Activated CD4-positive, CD25-positive, alpha-beta regulatory T cell treated with anti-CD3 and anti-CD28 coated beads, Interleukin-2, amount 50 U/mL, for 16 hours (primary cell): ENCODE measurements around the gene FZR1.
"Not testable (repeated sequence)": the region's sequence is repeated elsewhere in the genome, so short reads cannot be mapped to it uniquely, and the experiment has no call there.

Experiments used
- DNase-seq: peaks from one replicate; pipeline ENCODE4 v3.0.0-alpha.2; 2020; ENCODE audit warnings: low read depth, low spot score

The FZR1 gene

DNA sequence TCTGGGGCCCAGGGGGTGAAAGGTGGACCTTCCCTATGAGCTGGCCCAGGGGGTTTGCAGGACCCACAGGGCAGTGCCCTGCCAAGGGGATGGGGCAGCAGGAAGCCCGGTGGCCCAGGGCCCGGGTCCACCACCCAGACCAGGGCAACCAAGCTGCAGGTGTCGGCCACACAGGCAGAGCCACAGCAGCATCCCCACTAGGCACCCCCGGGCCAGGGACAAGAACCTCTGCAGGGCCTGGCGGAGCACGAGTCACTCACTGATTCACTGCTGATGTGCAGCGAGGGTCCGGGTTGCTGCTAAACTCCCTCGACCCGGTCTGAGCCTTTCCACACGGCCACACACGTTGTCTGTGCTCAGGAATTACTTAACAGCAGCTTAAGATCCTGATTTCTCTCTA, 8.8 kb downstream of the FZR1 start:
- DNase-seq = no peak

DNA sequence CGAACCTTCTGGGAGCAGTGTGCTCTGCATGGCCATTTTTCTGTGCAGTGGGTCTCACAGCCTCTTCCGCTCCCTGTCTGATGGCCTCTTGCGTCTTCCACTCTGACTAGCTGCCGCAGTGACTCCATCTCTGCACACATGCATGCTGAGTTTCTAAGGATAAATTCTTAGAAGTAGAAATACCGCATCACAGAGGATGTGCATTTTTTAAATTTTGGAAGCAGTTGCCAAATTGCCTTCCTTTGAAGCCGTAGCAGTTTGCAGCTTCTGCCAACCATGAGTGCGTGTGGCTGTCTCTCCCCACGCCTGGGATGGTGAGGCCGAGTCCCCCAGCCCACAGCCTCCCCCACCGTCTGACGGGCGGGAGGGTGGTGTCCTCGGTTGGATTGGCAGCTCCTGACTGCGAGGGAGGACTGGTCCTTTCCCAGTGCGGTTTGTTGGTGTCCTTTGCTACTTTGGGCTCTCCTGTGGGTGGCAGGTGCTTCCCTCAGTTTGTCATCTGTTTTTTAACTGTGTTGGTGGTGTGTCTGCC, 9.8 kb downstream of the FZR1 start:
- no peak for DNase-seq

DNA sequence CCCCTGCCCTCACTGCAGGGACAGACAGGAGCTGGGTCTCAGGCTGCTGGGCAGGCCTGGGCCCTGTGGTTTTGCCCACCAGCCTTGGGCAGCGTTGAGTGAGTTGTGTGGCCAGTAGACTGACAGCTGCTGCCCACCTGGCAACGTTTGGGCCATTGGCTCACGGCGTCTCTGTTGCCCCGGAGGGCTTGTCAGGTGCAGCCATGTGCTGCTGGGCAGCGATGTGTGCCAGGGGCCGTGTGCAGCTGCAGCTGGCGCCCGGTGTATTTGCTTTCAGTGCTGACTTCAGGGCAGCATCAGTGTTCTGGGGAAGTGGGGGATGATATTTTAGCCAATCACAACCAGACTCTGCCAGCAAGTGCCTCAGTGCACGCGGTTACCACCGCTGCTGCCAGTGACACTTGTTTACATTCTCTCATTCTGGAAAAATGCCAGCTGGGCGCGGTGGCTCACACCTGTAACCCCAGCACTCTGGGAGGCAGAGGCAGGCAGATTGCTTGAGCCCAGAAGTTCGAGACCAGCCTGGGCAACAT, 10.6 kb downstream of the FZR1 start:
- no peak for DNase-seq

DNA sequence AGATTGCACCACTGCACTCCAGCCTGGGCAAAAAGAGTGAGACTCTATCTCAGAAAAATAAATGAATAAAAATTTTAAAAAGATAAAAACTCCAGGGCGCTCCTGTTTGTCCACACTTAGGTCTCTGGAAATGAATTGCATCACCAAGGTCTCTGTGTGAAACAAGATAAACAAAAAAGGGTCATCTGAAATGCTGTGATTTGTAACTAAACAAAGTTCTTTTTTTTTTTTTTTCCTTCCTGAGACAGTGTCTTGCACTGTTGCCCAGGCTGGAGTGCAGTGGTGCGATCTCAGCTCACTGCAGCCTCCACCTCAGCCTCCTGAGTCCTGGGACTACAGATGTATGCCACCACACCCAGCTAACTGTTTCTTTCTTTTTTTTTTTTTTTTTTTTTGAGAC, 11.5 kb downstream of the FZR1 start:
- no peak for DNase-seq

DNA sequence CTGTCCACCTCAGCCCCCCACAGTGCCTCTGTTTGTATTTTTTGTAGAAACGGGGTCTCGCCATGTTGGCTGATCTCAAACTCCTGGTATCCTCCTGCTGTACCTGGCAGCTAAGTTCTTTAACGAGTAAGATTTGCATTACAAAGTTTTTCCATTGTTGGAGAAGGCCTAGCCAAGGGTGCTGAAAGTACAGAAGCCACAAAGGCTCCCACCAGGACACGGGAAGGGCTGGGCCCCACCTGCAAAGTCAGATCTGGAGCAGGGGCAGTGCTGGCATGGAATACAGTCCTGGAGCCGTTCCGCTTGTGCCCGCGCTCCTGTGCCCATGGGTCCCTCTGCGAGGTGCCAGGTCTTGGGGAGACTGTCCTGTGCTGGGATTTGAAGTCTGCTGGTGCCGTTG, 12.1 kb downstream of the FZR1 start:
- DNase-seq = no peak

DNA sequence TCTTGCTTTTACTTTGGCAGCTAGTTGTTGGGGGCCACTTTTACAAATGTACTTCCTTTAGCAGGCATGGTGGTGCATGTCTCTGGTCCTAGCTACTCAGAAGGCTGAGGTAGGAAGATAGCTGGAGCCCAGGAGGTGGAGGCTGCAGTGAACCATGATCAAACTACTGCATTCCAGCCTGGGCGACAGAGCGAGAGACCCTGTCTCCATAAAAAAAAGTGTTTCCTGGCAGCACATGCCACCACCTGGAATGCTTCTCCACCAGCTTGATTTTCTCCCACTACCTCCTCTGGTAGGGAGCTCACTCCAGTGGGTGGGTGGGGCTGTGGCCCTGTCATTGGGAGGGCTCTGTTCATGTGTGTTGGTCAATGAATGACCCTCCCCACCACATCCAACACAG, 12.5 kb downstream of the FZR1 start:
- no peak for DNase-seq

DNA sequence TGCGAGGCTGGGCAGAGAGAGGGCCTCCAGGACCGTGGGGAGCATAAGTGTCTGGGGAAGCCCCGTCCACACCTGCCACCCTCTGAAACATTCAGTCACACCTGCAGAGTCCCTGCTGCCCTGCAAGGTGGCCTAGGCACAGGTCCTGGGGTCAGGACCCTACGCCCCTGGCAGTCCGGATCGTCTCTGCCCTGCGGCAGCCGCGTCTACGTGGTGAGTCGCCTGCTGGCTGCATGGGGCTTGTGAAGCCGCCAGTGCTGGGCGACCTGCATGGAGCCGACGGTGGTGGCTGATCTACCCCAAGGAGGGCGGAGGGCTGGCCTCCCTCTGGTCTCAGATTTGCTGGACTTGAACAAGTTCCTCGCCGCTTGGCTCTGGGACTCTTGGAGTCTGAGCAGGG, 13.0 kb downstream of the FZR1 start:
- DNase-seq = no peak

DNA sequence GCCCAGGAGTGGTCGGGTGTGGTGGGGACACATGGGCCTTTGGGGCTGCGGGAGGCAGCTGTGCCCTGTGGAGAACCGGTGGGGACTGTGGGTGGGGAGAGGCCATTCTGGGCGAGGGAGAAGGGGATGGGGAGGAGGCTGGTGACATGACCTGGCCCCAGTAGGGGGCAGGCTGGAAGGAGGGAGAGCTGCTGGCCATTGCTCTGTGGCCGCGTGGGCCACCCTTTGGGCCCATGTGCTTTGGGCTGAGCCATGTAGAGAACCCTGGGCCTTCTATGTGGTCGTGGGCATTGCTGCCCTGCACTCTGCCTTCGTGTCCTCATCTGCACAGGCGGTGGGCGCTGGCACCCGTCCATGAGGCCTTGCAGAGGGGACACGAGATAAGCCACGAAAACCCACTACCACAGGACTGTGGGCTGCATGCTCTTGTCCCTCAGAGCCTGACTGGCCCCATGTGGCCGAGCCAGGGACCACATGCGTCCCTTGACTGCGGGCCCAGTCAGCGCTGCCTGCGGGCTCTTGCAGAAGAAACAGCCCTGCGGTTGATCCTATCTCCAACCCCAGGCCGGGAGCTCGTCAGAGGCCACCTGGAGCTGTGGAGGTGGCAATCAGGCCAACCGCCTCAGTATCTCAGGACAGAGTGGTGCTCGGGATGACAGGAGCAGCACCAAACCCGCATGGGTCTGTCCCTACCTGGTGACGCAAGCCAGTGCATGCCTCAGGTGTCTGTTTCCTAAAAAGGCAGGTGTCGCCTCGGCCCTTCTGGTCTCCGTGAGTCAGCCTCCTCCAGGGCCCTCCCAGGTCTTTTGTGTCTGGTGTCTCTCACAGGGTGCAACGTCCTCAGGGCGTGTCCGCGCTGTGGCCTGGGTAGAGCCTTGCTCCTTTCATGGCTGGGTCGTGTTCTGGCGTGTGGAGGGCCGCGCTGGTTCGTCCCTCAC, 14.3 kb downstream of the FZR1 start:
- no peak for DNase-seq

DNA sequence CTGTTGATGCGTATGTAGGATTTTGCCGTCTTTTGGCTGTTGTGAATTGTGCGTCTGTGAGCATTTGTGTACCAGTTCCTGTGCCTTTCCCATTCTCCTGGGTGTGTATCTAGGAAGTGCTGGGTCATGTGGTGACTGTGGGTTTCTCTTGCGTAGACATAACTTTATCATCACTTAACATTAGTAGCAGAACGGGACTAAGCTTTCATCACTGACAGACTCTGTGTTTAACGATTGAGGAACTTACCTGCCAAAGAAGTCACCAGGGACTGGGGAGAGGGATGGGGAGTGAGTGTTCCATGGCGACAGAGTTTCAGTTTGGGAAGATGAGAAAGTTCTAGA, 15.0 kb downstream of the FZR1 start:
- no peak for DNase-seq

DNA sequence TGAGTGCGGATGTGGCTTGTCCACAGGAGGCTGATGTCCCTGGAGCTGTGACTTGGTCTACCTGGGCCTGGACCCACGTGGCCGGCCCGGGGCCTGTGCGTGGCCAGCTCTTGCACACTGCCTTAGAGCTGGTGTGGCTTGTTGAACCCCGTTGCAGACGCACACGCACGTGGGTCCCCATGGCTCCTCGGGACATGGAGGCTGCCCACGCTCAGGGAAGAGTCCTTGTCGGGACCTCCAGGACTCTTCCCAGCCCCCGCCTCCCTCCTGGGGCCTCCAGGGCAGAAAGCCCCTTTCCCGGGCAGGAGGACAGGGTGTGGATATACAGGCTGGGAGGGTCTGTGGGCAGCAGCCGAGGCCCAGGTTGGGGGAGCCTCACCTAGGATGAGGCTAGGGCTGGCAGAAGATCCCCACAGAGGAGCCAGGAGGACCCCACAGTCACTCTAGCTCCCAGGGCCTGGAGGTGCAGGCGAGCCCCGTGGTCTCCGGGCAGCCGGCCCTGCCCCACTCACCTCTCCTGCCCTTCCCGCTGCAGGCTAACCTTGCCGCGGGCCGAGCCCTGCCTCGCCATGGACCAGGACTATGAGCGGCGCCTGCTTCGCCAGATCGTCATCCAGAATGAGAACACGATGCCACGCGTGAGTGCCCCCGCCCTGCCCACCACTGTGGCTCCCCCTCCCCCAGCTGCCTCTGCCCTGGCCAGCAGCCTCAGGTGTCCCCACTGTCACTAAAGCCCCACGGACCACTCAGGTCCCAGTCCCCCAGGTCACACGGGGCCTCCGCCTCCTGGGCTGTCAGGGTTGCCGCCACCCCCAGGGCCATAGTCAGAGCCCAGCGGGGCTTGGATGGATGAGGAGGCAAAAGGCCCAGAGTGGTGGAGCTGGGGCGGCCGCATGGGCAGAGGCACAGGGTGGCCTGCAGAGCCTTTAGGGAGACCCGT, 16.6 kb downstream of the FZR1 start:
- no peak for DNase-seq

DNA sequence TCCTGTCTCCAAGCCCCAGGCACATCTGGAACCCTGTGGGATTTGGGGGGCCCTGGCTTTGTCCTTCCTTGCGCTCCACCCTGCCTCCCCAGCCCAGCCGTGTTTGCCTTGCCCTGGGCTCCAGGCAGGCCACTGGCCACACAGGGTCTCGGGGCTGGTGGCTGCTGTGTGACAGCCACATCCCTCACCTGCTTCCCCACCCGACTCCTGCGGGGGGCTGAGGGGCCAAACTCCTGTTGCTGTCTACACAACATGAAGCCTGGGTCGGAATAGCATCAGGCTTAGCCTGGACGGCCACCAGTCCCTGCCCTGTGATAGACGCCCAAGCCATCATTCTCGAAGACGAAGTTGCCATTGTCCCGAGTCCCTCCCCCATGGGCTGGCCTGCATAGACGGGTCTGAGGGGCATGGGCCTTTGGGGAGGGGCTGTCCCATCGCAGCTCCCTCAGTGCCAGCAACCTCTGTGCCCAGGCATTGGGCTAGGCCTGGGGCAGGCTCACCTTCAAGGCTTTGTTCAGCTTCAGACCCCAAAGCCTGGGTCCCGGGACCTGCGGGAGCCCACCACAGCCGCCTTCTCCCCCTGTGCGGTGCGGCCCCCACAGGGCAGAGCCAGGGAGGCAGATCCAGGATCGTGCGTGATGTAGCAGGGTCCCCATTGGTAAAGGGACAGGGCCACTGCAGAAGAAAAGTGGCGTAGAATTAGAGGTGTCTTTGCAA, 17.4 kb downstream of the FZR1 start:
- DNase-seq = no peak

DNA sequence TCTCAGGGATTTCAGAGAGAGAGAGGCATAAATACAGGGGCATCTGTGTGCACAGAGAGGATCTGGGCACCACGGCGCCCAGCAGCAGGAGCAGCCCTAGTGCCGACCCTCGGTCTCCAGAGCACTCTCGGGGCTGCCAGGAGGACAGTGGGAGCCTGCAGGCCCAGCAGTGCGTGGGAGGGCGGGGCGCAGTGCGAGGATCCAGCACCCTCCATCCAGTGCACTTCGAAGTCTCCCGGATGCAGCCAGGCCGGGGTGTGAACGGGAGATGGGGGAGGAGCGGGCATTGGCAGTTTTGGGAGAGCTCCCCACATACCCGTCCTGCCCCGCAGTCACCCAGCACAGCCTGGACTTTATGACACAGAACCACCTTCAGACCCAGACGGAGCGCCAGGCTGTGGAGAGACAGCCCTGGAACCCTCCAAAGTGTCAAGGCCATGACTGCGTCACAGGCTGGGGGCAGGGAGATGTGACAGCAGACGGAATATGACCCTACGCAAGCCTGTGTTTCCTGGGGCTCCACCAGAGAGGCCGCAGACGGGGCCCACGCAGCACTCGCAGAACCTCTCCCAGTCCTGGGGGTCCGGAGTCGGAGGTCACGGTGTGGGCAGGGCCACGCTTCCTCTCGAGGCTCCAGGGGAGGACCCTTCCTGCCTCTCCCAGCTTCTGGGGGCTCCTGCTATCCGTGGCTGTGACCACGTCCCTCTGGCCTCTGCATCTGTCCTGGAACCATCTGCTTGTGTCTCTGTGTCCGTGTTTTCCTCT, 18.1 kb downstream of the FZR1 start:
- no peak for DNase-seq

DNA sequence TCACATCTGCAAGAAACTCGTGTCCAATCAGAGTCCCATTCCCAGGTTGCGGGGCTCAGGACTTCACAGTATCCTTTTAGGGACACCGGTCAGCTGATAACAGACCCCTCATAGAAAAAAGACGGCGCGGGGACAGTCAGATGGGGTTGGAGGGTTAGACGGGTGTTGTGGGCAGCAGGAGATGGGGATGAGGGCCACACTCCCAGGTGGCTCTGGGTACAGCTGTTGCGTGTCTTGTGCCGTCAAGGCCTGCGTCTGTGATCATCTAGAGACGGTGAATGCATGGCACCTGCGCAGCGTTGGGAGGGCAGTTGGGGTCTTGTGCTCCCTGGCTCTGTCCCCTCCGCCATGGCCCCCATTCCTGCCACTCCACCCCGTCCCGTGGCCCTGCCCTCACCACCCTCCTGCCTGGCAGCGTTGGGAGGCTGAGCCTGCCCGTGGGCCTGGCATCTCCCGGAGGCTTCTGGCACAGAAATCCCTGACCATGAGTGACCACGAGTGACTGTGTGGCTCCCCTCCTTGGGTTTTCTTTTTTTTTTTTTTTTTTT, 18.9 kb downstream of the FZR1 start:
- DNase-seq = no peak

DNA sequence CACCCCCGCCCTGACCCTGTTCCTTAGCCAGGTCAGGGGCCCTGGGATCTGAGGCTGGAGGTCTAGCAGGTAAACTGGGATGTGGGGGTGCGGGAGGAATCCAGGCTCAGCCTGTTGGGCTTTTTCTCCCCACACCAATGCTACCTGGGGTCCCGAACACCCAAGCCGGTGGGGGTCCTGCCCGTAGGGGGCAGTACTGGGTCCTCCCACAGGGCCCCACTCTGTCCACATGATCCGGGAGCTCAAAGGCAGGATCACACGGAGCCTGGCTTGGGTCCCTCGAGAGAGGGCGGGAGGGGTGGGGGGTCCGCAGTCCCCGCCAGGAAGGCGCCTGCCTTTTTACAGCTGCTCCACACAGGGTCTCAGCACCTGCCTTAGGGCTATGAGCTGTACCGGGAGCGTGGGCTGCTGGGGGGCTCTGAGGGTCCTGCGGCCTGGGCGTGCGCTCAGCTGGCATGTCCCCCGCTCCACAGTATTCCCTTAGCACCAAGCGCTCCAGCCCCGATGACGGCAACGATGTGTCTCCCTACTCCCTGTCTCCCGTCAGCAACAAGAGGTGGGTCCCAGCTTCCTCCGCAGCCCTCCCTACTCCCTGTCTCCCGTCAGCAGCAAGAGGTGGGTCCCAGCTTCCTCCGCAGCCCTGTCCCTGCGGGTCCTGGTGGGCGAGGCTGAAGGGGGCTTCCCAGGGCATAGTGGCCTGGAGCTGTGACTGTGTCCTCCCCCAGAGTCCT, 20.6 kb downstream of the FZR1 start:
- no peak for DNase-seq

DNA sequence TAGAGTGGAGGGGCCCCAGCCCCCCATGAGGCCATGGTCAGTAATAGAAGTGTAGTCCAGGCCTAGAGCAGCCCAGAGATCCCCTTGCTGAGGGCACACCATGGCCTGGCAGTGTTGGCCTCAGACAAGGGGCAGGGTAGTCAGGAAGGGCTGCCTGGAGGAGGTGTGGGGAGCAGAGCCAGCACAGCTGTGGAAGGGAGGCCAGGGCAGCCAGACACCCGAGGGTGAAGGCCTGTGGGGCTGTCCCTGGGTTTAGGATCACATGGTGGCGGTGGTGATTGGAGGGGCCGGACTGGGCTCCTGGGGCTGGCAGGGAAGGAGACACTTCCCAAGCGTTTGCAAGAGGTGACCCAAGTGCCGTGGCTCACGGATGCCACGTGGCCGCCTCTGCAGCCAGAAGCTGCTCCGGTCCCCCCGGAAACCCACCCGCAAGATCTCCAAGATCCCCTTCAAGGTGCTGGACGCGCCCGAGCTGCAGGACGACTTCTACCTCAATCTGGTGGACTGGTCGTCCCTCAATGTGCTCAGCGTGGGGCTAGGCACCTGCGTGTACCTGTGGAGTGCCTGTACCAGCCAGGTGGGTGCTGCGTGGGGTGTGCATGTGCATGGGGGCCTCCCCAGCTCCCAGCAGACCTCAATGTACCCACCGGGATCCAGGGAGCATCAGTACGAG, 21.3 kb downstream of the FZR1 start:
- no peak for DNase-seq

DNA sequence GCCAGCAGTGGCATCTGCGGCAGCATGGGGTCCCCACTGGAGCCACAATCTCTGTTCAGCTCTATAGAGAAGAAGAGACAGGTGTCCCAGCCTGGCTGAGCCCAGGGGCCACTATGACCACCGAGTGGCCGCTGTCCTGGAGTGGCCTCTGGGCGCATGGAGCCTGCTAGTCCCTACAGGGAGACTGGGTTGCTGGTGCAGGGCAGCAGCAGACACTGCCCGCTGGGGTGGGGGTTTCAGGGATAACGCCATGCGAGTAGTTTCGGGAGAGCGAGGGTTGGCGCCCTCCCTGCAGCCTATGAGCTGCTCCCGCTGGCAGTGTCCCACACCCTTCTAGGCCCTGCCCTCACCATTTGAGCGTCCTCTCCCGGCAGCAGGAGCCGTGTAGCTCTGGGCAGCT, 22.0 kb downstream of the FZR1 start:
- no peak for DNase-seq

DNA sequence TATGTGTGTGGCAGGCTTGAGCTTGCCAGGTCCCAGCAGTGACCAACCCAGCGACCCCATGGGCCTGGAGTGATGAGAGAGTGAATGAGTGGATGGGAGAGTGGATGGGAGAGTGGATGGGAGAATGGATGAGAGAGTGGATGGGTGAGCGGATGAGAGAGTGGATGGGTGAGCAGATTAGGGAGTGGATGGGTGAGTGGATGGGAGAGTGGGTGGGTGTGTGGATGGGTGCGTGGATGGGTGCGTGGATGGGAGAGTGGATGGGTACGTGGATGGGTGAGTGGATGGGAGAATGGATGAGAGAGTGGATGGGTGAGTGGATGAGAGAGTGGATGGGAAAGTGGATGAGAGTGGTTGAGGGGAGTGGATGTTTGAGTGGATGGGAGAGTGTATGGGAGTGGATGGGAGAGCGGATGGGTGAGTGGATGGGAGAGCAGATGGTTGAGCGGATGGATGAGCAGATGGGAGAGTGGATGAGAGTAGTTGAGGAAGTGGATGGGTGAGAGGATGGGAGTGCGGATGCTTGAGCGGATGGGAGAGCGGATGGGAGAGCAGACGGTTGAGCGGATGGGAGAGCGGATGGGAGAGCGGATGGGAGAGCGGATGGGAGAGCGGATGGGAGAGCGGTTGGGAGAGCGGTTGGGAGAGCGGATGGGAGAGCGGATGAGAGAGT, 22.6 kb downstream of the FZR1 start:
- no peak for DNase-seq

DNA sequence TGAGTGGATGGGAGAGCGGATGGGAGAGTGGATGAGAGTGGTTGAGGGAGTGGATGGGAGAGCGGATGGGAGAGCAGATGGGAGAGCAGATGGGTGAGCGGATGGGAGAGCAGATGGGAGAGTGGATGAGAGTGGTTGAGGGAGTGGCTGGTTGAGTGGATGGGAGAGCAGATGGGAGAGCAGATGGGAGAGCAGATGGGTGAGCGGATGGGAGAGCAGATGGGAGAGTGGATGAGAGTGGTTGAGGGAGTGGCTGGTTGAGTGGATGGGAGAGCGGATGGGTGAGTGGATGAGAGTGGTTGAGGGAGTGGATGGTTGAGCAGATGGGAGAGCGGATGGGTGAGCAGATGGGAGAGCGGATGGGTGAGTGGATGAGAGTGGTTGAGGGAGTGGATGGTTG, 23.2 kb downstream of the FZR1 start:
- not testable (repeated sequence) for DNase-seq

DNA sequence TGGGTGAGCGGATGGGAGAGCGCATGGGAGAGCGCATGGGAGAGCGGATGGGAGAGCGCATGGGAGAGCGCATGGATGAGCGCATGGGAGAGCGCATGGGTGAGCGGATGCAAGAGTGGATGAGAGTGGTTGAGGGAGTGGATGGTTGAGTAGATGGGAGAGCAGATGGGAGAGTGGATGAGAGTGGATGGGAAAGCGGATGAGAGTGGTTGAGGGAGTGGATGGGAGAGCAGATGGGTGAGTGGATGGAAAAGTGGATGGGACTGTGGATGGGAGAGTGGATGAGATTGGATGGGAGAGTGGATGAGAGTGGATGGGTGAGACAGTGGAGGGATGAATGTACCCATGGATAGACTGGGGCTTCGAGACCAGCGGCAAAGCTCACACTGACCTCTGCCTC, 24.3 kb downstream of the FZR1 start:
- no peak for DNase-seq
